Uterus (tissue), 4 donors: ENCODE data around the gene CFHR2. TPM values are rescaled to one million over a fixed set of nuclear protein-coding genes. Genes with fewer than 3 reads are reported as not detected.
"Not testable (repeated sequence)": the region's sequence is repeated elsewhere in the genome, so short reads cannot be mapped to it uniquely, and the experiment has no call there.

Experiments
- DNase-seq, 2 donors: peaks; one replicate each; pipeline ENCODE4 v3.0.0-alpha.2; 2019 to 2020
- H3K27ac ChIP-seq, 2 donors: fragments of 200-600 bp; sonication (generic); 1 replicate in 1 of 2; 2 replicates in 1 of 2; pipeline ENCODE4 v1.5.1; 2016 to 2018
- H3K27me3 ChIP-seq, 2 donors: fragments of 200-600 bp; sonication (generic); one replicate each; pipeline ENCODE4 v1.5.1; 2018 to 2019; ENCODE audit warnings: control low read depth in 1 of 2
- H3K36me3 ChIP-seq, 2 donors: fragments of 200-600 bp; sonication (generic); one replicate each; pipeline ENCODE4 v1.5.1; 2019; ENCODE audit warnings: control low read depth in 1 of 2
- H3K4me1 ChIP-seq, 2 donors: fragments of 200-600 bp; sonication (generic); one replicate each; pipeline ENCODE4 v1.5.1; 2018 to 2019; ENCODE audit warnings: control low read depth in 1 of 2
- H3K4me3 ChIP-seq, 2 donors: fragments of 200-600 bp; sonication (generic); 1 replicate in 1 of 2; 2 replicates in 1 of 2; pipeline ENCODE4 v1.5.1; 2018 to 2019; ENCODE audit warnings: mild to moderate bottlenecking in 1 of 2
- H3K9me3 ChIP-seq, 2 donors: fragments of 200-600 bp; sonication (generic); one replicate each; pipeline ENCODE4 v1.5.1; 2019; ENCODE audit warnings: control low read depth in 1 of 2
- CTCF ChIP-seq, 4 experiments: fragments of 200-600 bp in 2 of 4; fragments of 450-650 bp in 2 of 4; sonication (generic) in 2 of 4; IDR thresholded peaks; one replicate each; pipeline ENCODE4 v1.5.1; 2016 to 2019; ENCODE audit warnings: antibody characterized with exemption in 4 of 4, mild to moderate bottlenecking in 2 of 4, moderate library complexity in 1 of 4
- POLR2A ChIP-seq, 2 donors: fragments of 450-650 bp; IDR thresholded peaks; one replicate each; pipeline ENCODE4 v1.6.1; 2016; ENCODE audit warnings: antibody characterized with exemption in 2 of 2, mild to moderate bottlenecking in 1 of 2, moderate library complexity in 1 of 2
- intact Hi-C: fragments of 100-400 bp; cut with DNase I; formaldehyde crosslinking; loops from one replicate; pipeline ENCODE4 v1.15.1; 2023; ENCODE audit warnings: low total_unique reads
- total RNA-seq, 4 donors: library from RNA; depleted of rRNA in 3 of 4; stranded (reverse); fragments of >200 nt in 3 of 4; gene quantifications; one replicate each; pipeline versions ENCODE4 v1.1.0 to v1.2.4, GENCODE V29; 2014 to 2023
- donor health status: DM: yes; HTN: yes; CAD: no.

The CFHR2 gene
- total RNA-seq = not detected

GRCh38 chr1:196943568-196943967 is at the start of gene CFHR2:
Gene CFHR2 (plus strand): TSS chr1:196943738. CDS start chr1:196943881, 143 bp downstream.
- H3K9me3 ChIP-seq, H3K4me1 ChIP-seq, H3K27me3 ChIP-seq, H3K4me3 ChIP-seq, H3K27ac ChIP-seq, H3K36me3 ChIP-seq, intact Hi-C loops, DNase-seq: not testable (repeated sequence)

- intact Hi-C loops = no loop called here
- no peak overlapping the region for H3K4me3 ChIP-seq
These were observed 47.2 kb upstream of the CFHR2 start for GRCh38 chr1:196896355-196896754.

GRCh38 chr1:196897158-196897828 is 46.2 kb upstream of the CFHR2 start:
- intact Hi-C loops = no loop called here

More at GRCh38 chr1:196896355-196896754, 47.2 kb upstream of the CFHR2 start:
- no peak for DNase-seq
- TF ChIP-seq CTCF (IDR thresholded peaks at IDR 0.05) = no peak
- no peak for TF ChIP-seq POLR2A (IDR thresholded peaks at IDR 0.05)
- Histone ChIP-seq H3K27ac (no peak overlapping the region), H3K9me3 (no peaks in the 10 kb centered on the region), H3K36me3 (no peaks in the 10 kb centered on the region), H3K4me1 (no peaks in the 10 kb centered on the region), H3K27me3 (no peaks in the 10 kb centered on the region)

GRCh38 chr1:196902344-196902743 is 41.2 kb upstream of the CFHR2 start:
- Histone ChIP-seq H3K4me1 (no peaks in the 10 kb centered on the region), H3K9me3 (no peaks in the 10 kb centered on the region), H3K27ac (no peak overlapping the region), H3K36me3 (no peaks in the 10 kb centered on the region), H3K27me3 (no peaks in the 10 kb centered on the region), H3K4me3 (no peak overlapping the region)
- no peak for DNase-seq
- TF ChIP-seq POLR2A (IDR thresholded peaks at IDR 0.05) (no peak), CTCF (IDR thresholded peaks at IDR 0.05) (no peak)
- intact Hi-C loops = no loop called here

More at GRCh38 chr1:196897158-196897828, 46.2 kb upstream of the CFHR2 start:
- no peak overlapping the region for H3K27ac ChIP-seq
- H3K27me3 ChIP-seq = no peaks in the 10 kb centered on the region
- H3K4me3 ChIP-seq = no peak overlapping the region
- H3K36me3 ChIP-seq = no peaks in the 10 kb centered on the region
- H3K9me3 ChIP-seq = no peaks in the 10 kb centered on the region
- no peaks in the 10 kb centered on the region for H3K4me1 ChIP-seq
- TF ChIP-seq POLR2A (IDR thresholded peaks at IDR 0.05) (no peak), CTCF (IDR thresholded peaks at IDR 0.05) (no peak)
- DNase-seq = no peak

GRCh38 chr1:196910215-196910614 is 33.3 kb upstream of the CFHR2 start:
- Histone ChIP-seq H3K4me3 (no peak overlapping the region), H3K9me3 (no peaks in the 10 kb centered on the region), H3K4me1 (no peaks in the 10 kb centered on the region), H3K27me3 (no peaks in the 10 kb centered on the region), H3K36me3 (no peaks in the 10 kb centered on the region), H3K27ac (no peak overlapping the region)
- intact Hi-C loops = no loop called here
- DNase-seq = no peak
- TF ChIP-seq CTCF (IDR thresholded peaks at IDR 0.05) (no peak), POLR2A (IDR thresholded peaks at IDR 0.05) (no peak)

GRCh38 chr1:196912283-196912682 is 31.3 kb upstream of the CFHR2 start:
- H3K27me3 ChIP-seq, intact Hi-C loops, H3K36me3 ChIP-seq: not testable (repeated sequence)

GRCh38 chr1:196926839-196927238 is 16.7 kb upstream of the CFHR2 start:
- H3K27me3 ChIP-seq, H3K4me1 ChIP-seq, intact Hi-C loops, H3K27ac ChIP-seq, H3K9me3 ChIP-seq, DNase-seq, H3K36me3 ChIP-seq, H3K4me3 ChIP-seq: not testable (repeated sequence)

More at GRCh38 chr1:196912283-196912682, 31.3 kb upstream of the CFHR2 start:
- not testable (repeated sequence) for H3K4me3 ChIP-seq, H3K4me1 ChIP-seq, H3K27ac ChIP-seq, H3K9me3 ChIP-seq, DNase-seq

- H3K27me3 ChIP-seq, H3K36me3 ChIP-seq, H3K4me1 ChIP-seq, H3K4me3 ChIP-seq, intact Hi-C loops, DNase-seq, H3K9me3 ChIP-seq, H3K27ac ChIP-seq: not testable (repeated sequence)
These were observed 10.7 kb upstream of the CFHR2 start for GRCh38 chr1:196932853-196933252.
